ENCODE results near the gene C12orf75.

- TF ChIP-seq CTCF (IDR thresholded peaks at IDR 0.05) = no peak
- no peak for TF ChIP-seq POLR2A (IDR thresholded peaks at IDR 0.05)
Observed at GRCh38 chr12:105403095-105403494, 72.6 kb downstream of the C12orf75 start.
